HG02642 (cell line): ENCODE measurements around the gene RBM14.

Source experiments
- ATAC-seq: cut with Tn5 transposase; IDR thresholded peaks from one replicate; pipeline ENCODE4 v1.9.1; 2021; ENCODE audit warnings: mild to moderate bottlenecking; ENCODE audit not compliant: unreplicated experiment, poor library complexity

RBM14 gene

GRCh38 chr11:66674964-66675602 lies 58.7 kb downstream of the RBM14 start:
- no peak for ATAC-seq

- no peak for ATAC-seq
These were observed 60.0 kb downstream of the RBM14 start for GRCh38 chr11:66676282-66676919.
